ENCODE measurements around the gene FBN1. TPM values are rescaled to one million over a fixed set of nuclear protein-coding genes. Genes with fewer than 3 reads are reported as not detected.

Gene FBN1
- total RNA-seq, 1 donor from 2014 or later = 1,183 TPM

DNA sequence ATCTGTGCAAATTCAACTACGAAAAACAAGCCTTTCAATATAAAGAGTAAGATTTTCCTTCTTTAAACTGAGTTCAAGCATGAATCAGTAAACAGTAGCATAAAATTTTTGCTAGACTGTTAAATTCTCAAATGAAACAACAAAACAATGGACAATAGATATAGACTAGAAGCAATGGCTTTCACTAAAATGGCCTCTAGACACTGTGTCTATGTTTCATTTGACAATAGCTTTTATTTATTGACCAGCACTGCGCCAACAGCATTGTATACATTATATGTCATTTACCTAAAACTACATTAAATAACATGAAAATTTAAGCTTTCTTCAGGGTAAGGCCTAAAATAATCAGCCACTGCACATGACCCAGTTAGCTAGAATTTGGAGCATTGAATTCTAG lies 165.8 kb downstream of the FBN1 start:
- Mint-ChIP-seq H3K27ac (ENCODE audit: unreplicated experiment) (peak overlapping the region; percentile 57), H3K36me3 (ENCODE audit: low read depth) (peaks cover 48% of the 10 kb centered on the region), H3K4me3 (ENCODE audit: unreplicated experiment) (no peak overlapping the region), H3K27me3 (ENCODE audit: low read depth) (no peaks in the 10 kb centered on the region), H3K4me1 (ENCODE audit: low read depth) (peaks cover 72% of the 10 kb centered on the region), H3K9me3 (ENCODE audit: low read depth) (no peaks in the 10 kb centered on the region)
- no peak for DNase-seq (ENCODE audit: low spot score)
- TF ChIP-seq, protein P1, sequence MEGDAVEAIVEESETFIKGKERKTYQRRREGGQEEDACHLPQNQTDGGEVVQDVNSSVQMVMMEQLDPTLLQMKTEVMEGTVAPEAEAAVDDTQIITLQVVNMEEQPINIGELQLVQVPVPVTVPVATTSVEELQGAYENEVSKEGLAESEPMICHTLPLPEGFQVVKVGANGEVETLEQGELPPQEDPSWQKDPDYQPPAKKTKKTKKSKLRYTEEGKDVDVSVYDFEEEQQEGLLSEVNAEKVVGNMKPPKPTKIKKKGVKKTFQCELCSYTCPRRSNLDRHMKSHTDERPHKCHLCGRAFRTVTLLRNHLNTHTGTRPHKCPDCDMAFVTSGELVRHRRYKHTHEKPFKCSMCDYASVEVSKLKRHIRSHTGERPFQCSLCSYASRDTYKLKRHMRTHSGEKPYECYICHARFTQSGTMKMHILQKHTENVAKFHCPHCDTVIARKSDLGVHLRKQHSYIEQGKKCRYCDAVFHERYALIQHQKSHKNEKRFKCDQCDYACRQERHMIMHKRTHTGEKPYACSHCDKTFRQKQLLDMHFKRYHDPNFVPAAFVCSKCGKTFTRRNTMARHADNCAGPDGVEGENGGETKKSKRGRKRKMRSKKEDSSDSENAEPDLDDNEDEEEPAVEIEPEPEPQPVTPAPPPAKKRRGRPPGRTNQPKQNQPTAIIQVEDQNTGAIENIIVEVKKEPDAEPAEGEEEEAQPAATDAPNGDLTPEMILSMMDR (IDR thresholded peaks at IDR 0.05) = no peak

DNA sequence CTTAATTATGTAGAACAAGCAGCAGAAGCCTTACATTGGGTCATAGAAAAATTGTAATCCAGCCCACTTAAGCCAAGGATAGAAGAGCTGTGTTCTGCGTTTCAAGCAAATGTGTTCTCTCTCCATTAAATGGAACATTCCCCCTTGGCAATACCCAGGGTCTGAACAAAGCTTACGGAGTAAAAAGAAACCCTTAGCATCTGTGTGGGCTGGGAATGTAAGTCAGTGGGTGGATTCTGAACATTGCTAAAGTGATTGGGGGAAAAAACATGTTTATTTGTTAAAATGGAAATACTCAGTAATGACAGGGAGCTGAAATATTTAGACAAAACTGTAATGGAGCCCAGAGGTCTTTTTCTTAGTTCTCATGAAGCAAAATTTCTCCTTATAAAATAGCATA lies 166.9 kb downstream of the FBN1 start:
- peaks cover 75% of the 10 kb centered on the region for H3K4me1 Mint-ChIP-seq (ENCODE audit: low read depth)
- no peak for DNase-seq (ENCODE audit: low spot score)
- H3K4me3 Mint-ChIP-seq (ENCODE audit: unreplicated experiment) = no peak overlapping the region
- TF ChIP-seq, protein P1 (IDR thresholded peaks at IDR 0.05) = no peak
- H3K36me3 Mint-ChIP-seq (ENCODE audit: low read depth) = peaks cover 52% of the 10 kb centered on the region
- H3K27me3 Mint-ChIP-seq (ENCODE audit: low read depth) = no peaks in the 10 kb centered on the region
- H3K9me3 Mint-ChIP-seq (ENCODE audit: low read depth) = no peaks in the 10 kb centered on the region
- H3K27ac Mint-ChIP-seq (ENCODE audit: unreplicated experiment) = peak overlapping the region; percentile 89

DNA sequence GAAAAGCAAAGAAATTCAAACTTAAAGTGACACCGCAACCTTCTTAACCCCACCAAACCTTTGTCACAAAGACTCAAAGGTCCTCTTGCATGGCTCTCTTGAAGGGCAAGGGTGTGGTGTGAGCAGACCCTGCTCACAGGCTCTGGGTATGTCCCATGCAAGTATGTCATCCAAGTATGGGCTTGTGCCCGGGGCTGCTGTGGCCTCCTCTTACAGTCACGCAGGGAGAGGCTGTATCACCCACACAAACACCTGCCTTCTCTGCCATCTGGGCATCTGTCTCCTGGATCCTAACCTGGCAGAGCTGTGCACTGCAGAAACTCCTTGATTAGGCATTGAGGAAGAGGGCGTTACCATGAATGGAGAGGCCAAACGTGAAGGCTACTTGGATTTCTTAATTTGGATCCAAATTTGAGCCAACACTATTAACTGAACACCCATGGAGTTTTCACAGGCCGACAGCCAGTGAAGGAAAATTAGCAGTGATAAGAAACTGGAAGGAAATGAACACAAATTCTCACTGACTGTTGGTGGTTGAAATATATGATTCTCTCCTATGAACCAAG lies 167.6 kb downstream of the FBN1 start:
- H3K4me1 Mint-ChIP-seq (ENCODE audit: low read depth) = peaks cover 77% of the 10 kb centered on the region
- H3K9me3 Mint-ChIP-seq (ENCODE audit: low read depth) = no peaks in the 10 kb centered on the region
- H3K27me3 Mint-ChIP-seq (ENCODE audit: low read depth) = no peaks in the 10 kb centered on the region
- H3K27ac Mint-ChIP-seq (ENCODE audit: unreplicated experiment) = peak overlapping the region; percentile 89
- TF ChIP-seq, protein P1 (IDR thresholded peaks at IDR 0.05) = no peak
- H3K36me3 Mint-ChIP-seq (ENCODE audit: low read depth) = peaks cover 50% of the 10 kb centered on the region
- DNase-seq (ENCODE audit: low spot score) = no peak
- H3K4me3 Mint-ChIP-seq (ENCODE audit: unreplicated experiment) = no peak overlapping the region

DNA sequence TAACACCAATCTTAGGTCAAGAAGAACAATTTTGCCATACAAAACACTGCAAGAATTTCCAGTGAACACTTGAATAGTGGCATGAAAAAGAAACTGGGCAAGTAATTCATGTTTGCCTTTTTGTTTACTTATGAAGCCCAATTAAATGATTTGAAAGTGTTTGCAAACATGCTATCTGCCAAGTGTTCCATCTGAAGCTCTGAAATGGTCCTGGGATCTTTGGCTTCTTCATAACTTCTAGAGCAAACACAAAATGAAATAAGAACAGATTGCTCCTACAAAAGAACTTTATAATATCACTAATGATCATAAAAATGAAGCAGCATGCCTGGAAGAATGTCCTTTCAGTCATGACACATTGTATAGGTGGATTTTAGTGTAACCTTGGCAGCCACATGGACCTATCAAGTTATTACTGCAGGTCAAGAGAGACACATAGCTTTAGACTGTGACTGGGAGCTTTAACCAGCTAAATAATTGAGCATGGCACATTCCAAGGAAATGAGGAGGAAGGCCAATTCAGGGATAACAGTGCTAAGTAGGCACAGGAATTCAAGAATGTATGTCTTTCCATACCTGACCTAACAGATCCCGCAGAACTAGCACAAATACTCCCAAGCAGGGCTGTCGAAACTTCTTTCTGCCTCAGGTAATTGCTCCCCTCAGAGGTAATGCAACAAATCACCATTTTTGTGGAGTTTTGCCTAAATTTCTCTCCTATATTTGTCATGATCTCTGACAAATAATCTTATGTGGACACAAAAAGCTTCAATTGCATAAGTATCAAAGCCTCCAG lies 169.7 kb downstream of the FBN1 start:
- Mint-ChIP-seq H3K9me3 (ENCODE audit: low read depth) (no peaks in the 10 kb centered on the region), H3K36me3 (ENCODE audit: low read depth) (peaks cover 51% of the 10 kb centered on the region), H3K27me3 (ENCODE audit: low read depth) (no peaks in the 10 kb centered on the region), H3K27ac (ENCODE audit: unreplicated experiment) (peak overlapping the region; percentile 20), H3K4me3 (ENCODE audit: unreplicated experiment) (no peak overlapping the region), H3K4me1 (ENCODE audit: low read depth) (peaks cover 79% of the 10 kb centered on the region)
- DNase-seq (ENCODE audit: low spot score) = no peak
- TF ChIP-seq, protein P1 (IDR thresholded peaks at IDR 0.05) = no peak

DNA sequence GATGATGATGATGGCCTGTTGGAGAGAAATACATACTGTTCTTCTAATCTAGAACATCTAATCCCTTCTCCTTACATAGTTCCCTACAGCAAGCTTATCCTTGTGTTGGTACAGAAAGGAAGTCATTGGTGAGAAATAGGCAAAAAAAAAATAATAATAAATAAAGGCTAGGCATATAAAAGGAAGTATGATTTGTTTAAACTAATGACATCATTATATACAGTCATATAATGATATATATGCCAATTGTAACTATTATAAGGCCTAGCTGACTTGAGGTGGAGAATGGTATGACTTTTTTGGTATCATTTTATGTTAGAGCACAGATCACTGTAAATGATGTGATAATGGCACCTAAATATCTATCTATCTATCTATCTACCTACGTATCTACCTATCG lies 171.8 kb downstream of the FBN1 start:
- peaks cover 61% of the 10 kb centered on the region for H3K36me3 Mint-ChIP-seq (ENCODE audit: low read depth)

More for the DNA sequence above, 171.8 kb downstream of the FBN1 start:
- Mint-ChIP-seq H3K27me3 (ENCODE audit: low read depth) (no peaks in the 10 kb centered on the region), H3K27ac (ENCODE audit: unreplicated experiment) (peak overlapping the region; percentile 49), H3K4me1 (ENCODE audit: low read depth) (peaks cover 83% of the 10 kb centered on the region), H3K9me3 (ENCODE audit: low read depth) (no peaks in the 10 kb centered on the region), H3K4me3 (ENCODE audit: unreplicated experiment) (no peak overlapping the region)
- TF ChIP-seq, protein P1 (IDR thresholded peaks at IDR 0.05) = no peak
- no peak for DNase-seq (ENCODE audit: low spot score)

Data from chondrocyte (in vitro differentiated cells).